HFFc6 (cell line): ENCODE measurements around the gene IL6R. TPM values are rescaled to one million over a fixed set of nuclear protein-coding genes. Genes with fewer than 3 reads are reported as not detected.
A peak's percentile ranks its signal among the peaks of the same experiment; 100 is the strongest.

ENCODE experiments used
- DNase-seq: peaks from one replicate; pipeline ENCODE4 v3.0.0-alpha.2; 2018
- H3K27ac Mint-ChIP-seq: 2 replicates; pipeline ENCODE4 v1.8.0; 2020; ENCODE audit warnings: mild to moderate bottlenecking, mixed read lengths
- H3K27me3 Mint-ChIP-seq: 2 replicates; pipeline ENCODE4 v1.8.0; 2021; ENCODE audit warnings: mild to moderate bottlenecking, moderate library complexity, mixed read lengths; ENCODE audit not compliant: insufficient read depth
- H3K36me3 Mint-ChIP-seq: 2 replicates; pipeline ENCODE4 v1.8.0; 2021; ENCODE audit warnings: low read depth, mixed read lengths
- H3K4me1 Mint-ChIP-seq: 2 replicates; pipeline ENCODE4 v1.8.0; 2020; ENCODE audit warnings: low read depth, mixed read lengths
- H3K4me3 Mint-ChIP-seq: 2 replicates; pipeline ENCODE4 v1.8.0; 2020; ENCODE audit warnings: mild to moderate bottlenecking, moderate library complexity, mixed read lengths
- H3K9me3 Mint-ChIP-seq: 2 replicates; pipeline ENCODE4 v1.8.0; 2020; ENCODE audit warnings: mild to moderate bottlenecking, mixed read lengths
- CTCF ChIP-seq: fragments of 200-600 bp; sonication (generic); IDR thresholded peaks from 2 replicates; pipeline ENCODE4 v1.5.0; 2021; ENCODE audit warnings: antibody characterized with exemption, mild to moderate bottlenecking
- total RNA-seq, 6 experiments: library from RNA; stranded (reverse); fragmentation: NEBNext Ultra II Directional; extraction: Animal tissue kit (Norgen Biotek cat#: 25700); gene quantifications; 2 replicates in 1 of 6; 3 replicates in 5 of 6; pipeline ENCODE4 v1.2.3, GENCODE V29; 2021

IL6R gene
- total RNA-seq, 6 experiments from 2014 or later: 2.0 to 3.9 (median 2.3) TPM

GRCh38 chr1:154468535-154469250 lies 63.5 kb downstream of the IL6R start:
- TF ChIP-seq CTCF: no peak
- Mint-ChIP-seq H3K27ac (no peak overlapping the region), H3K27me3 (peaks cover 10% of the 10 kb centered on the region; the same call in 1 of the 2 replicates), H3K4me3 (no peak overlapping the region), H3K36me3 (no peaks in the 10 kb centered on the region), H3K4me1 (peaks cover 9% of the 10 kb centered on the region), H3K9me3 (no peaks in the 10 kb centered on the region)
- DNase-seq: no peak

- H3K4me1 Mint-ChIP-seq: peaks cover 12% of the 10 kb centered on the region
- peaks cover 9% of the 10 kb centered on the region; the same call in 1 of the 2 replicates for H3K27me3 Mint-ChIP-seq
- TF ChIP-seq CTCF: no peak
- no peak for DNase-seq
- no peaks in the 10 kb centered on the region for H3K9me3 Mint-ChIP-seq
- no peaks in the 10 kb centered on the region for H3K36me3 Mint-ChIP-seq
- H3K4me3 Mint-ChIP-seq: no peak overlapping the region
- no peak overlapping the region for H3K27ac Mint-ChIP-seq
Measured at GRCh38 chr1:154469844-154470560, 64.9 kb downstream of the IL6R start.

- Mint-ChIP-seq H3K36me3 (no peaks in the 10 kb centered on the region), H3K4me3 (no peak overlapping the region), H3K4me1 (peaks cover 7% of the 10 kb centered on the region), H3K9me3 (no peaks in the 10 kb centered on the region), H3K27me3 (peaks cover 7% of the 10 kb centered on the region), H3K27ac (no peak overlapping the region)
- DNase-seq: no peak
- TF ChIP-seq CTCF: no peak
Measured at GRCh38 chr1:154471304-154471703, 66.2 kb downstream of the IL6R start.

DNA sequence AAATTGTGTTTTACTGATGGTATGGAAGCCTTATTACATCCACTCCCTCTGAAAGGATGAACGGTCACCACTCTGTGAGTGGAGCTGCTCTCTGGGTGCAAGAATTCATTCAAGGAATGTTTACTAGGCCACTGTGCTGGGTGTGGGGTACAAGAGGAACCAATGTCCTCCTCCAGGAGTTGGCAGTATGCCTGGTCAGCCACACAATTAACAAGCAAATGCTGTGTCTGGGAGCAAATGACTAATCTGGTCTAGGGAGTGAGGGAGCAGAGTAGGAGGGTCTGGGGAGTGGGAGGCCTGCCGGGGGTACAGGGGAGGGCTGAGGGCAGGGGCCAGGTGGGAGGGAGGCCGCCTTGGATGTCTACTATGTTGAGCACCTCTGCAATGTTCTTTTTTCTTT lies 69.7 kb downstream of the IL6R start:
- Mint-ChIP-seq H3K27ac (peak overlapping the region; percentile 38; the same call in 1 of the 2 replicates), H3K4me3 (no peak overlapping the region), H3K27me3 (peaks cover 2% of the 10 kb centered on the region), H3K9me3 (no peaks in the 10 kb centered on the region), H3K4me1 (peaks cover 26% of the 10 kb centered on the region), H3K36me3 (no peaks in the 10 kb centered on the region)
- no peak for TF ChIP-seq CTCF
- peak; percentile 91 for DNase-seq

GRCh38 chr1:154476791-154477190 lies 71.6 kb downstream of the IL6R start:
- Mint-ChIP-seq H3K4me1 (peaks cover 28% of the 10 kb centered on the region), H3K27me3 (peaks cover 2% of the 10 kb centered on the region), H3K4me3 (no peak overlapping the region), H3K27ac (no peak overlapping the region), H3K36me3 (no peaks in the 10 kb centered on the region), H3K9me3 (no peaks in the 10 kb centered on the region)
- TF ChIP-seq CTCF: no peak
- DNase-seq: no peak
